GM12801 (cell line): ENCODE data around the gene CENPVL1.
"Not testable (repeated sequence)": the region's sequence is repeated elsewhere in the genome, so short reads cannot be mapped to it uniquely, and the experiment has no call there.

ENCODE experiments used
- CTCF ChIP-seq: IDR thresholded peaks from one replicate; pipeline ENCODE4 v1.5.1; 2011; ENCODE audit warnings: control low read depth; ENCODE audit not compliant: insufficient read length; ENCODE audit errors: extremely low read depth

CENPVL1 gene

GRCh38 chrX:51710277-51711164 is at the start of gene CENPVL1:
TSS of gene CENPVL1 (plus strand) at chrX:51710512. CDS start at chrX:51710512, 0 bp downstream.
- not testable (repeated sequence) for TF ChIP-seq CTCF

- no peak for TF ChIP-seq CTCF
These were observed 44.3 kb upstream of the CENPVL1 start for GRCh38 chrX:51665981-51666380.

- TF ChIP-seq CTCF, result not testable (repeated sequence)
These were observed 27.6 kb upstream of the CENPVL1 start, which contains the start of gene CENPVL2 for GRCh38 chrX:51682720-51683062. TSS of gene CENPVL2 (minus strand) at chrX:51682831. CDS start at chrX:51682831, 0 bp downstream.

- no peak for TF ChIP-seq CTCF
These were observed 16.1 kb upstream of the CENPVL1 start for GRCh38 chrX:51694254-51694653.

GRCh38 chrX:51697397-51697796 is 12.9 kb upstream of the CENPVL1 start:
- no peak for TF ChIP-seq CTCF

GRCh38 chrX:51728202-51728601 is 17.9 kb downstream of the CENPVL1 start:
- TF ChIP-seq CTCF, result no peak

- no peak for TF ChIP-seq CTCF
These were observed 26.8 kb downstream of the CENPVL1 start for GRCh38 chrX:51737091-51737490.
